Measurements from ENCODE around the gene GRID1. TPM values are rescaled to one million over a fixed set of nuclear protein-coding genes. Genes with fewer than 3 reads are reported as not detected.

Gene GRID1
- total and polyA plus RNA-seq, 10 of the 15 experiments (the other 5 are each of a cell fraction or from before 2014, with no cell fraction given) = 0.04 to 0.62 (median 0.08) TPM; not detected in 5

- TF ChIP-seq, protein P1, sequence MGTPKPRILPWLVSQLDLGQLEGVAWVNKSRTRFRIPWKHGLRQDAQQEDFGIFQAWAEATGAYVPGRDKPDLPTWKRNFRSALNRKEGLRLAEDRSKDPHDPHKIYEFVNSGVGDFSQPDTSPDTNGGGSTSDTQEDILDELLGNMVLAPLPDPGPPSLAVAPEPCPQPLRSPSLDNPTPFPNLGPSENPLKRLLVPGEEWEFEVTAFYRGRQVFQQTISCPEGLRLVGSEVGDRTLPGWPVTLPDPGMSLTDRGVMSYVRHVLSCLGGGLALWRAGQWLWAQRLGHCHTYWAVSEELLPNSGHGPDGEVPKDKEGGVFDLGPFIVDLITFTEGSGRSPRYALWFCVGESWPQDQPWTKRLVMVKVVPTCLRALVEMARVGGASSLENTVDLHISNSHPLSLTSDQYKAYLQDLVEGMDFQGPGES (IDR thresholded peaks at IDR 0.05) = no peak
- TF ChIP-seq SPI1 (IDR thresholded peaks at IDR 0.05; ENCODE audit: borderline replicate concordance, insufficient read depth, low read depth, low read length) = peak; percentile 97
- no peak for TF ChIP-seq SRF (IDR thresholded peaks at IDR 0.05; ENCODE audit: low read depth in 2 of 2, low read length in 2 of 2)
- TF ChIP-seq, protein P2, sequence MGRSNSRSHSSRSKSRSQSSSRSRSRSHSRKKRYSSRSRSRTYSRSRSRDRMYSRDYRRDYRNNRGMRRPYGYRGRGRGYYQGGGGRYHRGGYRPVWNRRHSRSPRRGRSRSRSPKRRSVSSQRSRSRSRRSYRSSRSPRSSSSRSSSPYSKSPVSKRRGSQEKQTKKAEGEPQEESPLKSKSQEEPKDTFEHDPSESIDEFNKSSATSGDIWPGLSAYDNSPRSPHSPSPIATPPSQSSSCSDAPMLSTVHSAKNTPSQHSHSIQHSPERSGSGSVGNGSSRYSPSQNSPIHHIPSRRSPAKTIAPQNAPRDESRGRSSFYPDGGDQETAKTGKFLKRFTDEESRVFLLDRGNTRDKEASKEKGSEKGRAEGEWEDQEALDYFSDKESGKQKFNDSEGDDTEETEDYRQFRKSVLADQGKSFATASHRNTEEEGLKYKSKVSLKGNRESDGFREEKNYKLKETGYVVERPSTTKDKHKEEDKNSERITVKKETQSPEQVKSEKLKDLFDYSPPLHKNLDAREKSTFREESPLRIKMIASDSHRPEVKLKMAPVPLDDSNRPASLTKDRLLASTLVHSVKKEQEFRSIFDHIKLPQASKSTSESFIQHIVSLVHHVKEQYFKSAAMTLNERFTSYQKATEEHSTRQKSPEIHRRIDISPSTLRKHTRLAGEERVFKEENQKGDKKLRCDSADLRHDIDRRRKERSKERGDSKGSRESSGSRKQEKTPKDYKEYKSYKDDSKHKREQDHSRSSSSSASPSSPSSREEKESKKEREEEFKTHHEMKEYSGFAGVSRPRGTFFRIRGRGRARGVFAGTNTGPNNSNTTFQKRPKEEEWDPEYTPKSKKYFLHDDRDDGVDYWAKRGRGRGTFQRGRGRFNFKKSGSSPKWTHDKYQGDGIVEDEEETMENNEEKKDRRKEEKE (IDR thresholded peaks at IDR 0.05) = no peak
- no peak for TF ChIP-seq NFXL1 (IDR thresholded peaks at IDR 0.05; ENCODE audit: borderline replicate concordance)
- TF ChIP-seq EZH2 (IDR thresholded peaks at IDR 0.05; ENCODE audit: borderline replicate concordance, control insufficient read depth, low read depth, low read length) = no peak
- TF ChIP-seq ZNF207 (IDR thresholded peaks at IDR 0.05; ENCODE audit: borderline replicate concordance) = no peak
- TF ChIP-seq BCL3 (IDR thresholded peaks at IDR 0.05; ENCODE audit: borderline replicate concordance, insufficient read depth, low read depth, low read length, poor library complexity, severe bottlenecking) = no peak
- no peak for TF ChIP-seq GATAD2B (conservative IDR thresholded peaks at IDR 0.05; ENCODE audit: low read depth)
- no peak for TF ChIP-seq TCF3 (IDR thresholded peaks at IDR 0.05; ENCODE audit: borderline replicate concordance, insufficient read depth, low read depth, low read length)
- no peak for TF ChIP-seq ZBED1 (IDR thresholded peaks at IDR 0.05; ENCODE audit: borderline replicate concordance)
- TF ChIP-seq SMARCA5 (IDR thresholded peaks at IDR 0.05) = no peak
- no peak for TF ChIP-seq MYC (IDR thresholded peaks at IDR 0.05; ENCODE audit: insufficient read depth, insufficient read length, insufficient replicate concordance, low read length, severe bottlenecking)
- no peak for TF ChIP-seq SIX5 (IDR thresholded peaks at IDR 0.05; ENCODE audit: low read depth, low read length, severe bottlenecking)
- TF ChIP-seq PRDM15 (CRISPR knock-in tag; IDR thresholded peaks at IDR 0.05) = no peak
- TF ChIP-seq SREBF2 (IDR thresholded peaks at IDR 0.05; ENCODE audit: low read length) = no peak
- TF ChIP-seq HDAC6 (IDR thresholded peaks at IDR 0.05; ENCODE audit: unreplicated experiment) = no peak
- no peak for TF ChIP-seq SMAD1 (IDR thresholded peaks at IDR 0.05; ENCODE audit: low read depth, partially characterized antibody)
- no peak for TF ChIP-seq NR2C1 (IDR thresholded peaks at IDR 0.05)
Measured at GRCh38 chr10:86170255-86171108, 196.1 kb downstream of the GRID1 start (continued).
